IMR-90 (cell line): ENCODE measurements around the gene INPP5A. TPM values are rescaled to one million over a fixed set of nuclear protein-coding genes. Genes with fewer than 3 reads are reported as not detected.

Experiments
- ATAC-seq: fragments of 200-7000 bp; cut with Tn5 transposase; 2 replicates; pipeline ENCODE4 v1.9.1; 2020; ENCODE audit warnings: low read depth, mild to moderate bottlenecking, moderate library complexity
- BruUV-seq: library from RNA; stranded (reverse); fragments of 400-500 nt; replicated peaks from 2 replicates; lab custom pipeline; 2021; lab: Mats Ljungman, UMichigan
- CTCF ChIA-PET: fragments of 300-600 bp; formaldehyde crosslinking; extraction: SDS; loops from one replicate; lab custom pipeline; 2021; ENCODE audit warnings: antibody characterized with exemption; lab: Yijun Ruan, JAX
- POLR2A ChIA-PET: fragments of 300-600 bp; sonication (Branson Sonifier 250); formaldehyde crosslinking; loops from one replicate; lab custom pipeline; 2022; ENCODE audit warnings: antibody characterized with exemption; ENCODE audit not compliant: unreplicated experiment; lab: Charles Lee
- DNase-seq: peaks from one replicate; pipeline ENCODE4 v3.0.0; 2013
- H2AFZ ChIP-seq: replicated peaks from 2 replicates; pipeline ENCODE3; 2013; ENCODE audit warnings: low read length, mild to moderate bottlenecking; ENCODE audit not compliant: poor library complexity
- H2AK5ac ChIP-seq: 2 replicates; pipeline ENCODE4 v1.6.1; 2013; ENCODE audit warnings: low read depth, low read length, inconsistent platforms
- H2AK9ac ChIP-seq: replicated peaks from 2 replicates; pipeline ENCODE3; 2013; ENCODE audit warnings: mild to moderate bottlenecking, low read depth, low read length, moderate library complexity; ENCODE audit not compliant: poor library complexity
- H2BK120ac ChIP-seq: 2 replicates; pipeline ENCODE4 v1.6.1; 2013; ENCODE audit warnings: low read depth, low read length, inconsistent platforms
- H2BK15ac ChIP-seq: 3 replicates; pipeline ENCODE4 v1.6.1; 2013; ENCODE audit warnings: low read depth, low read length, inconsistent platforms
- H2BK20ac ChIP-seq: 2 replicates; pipeline ENCODE4 v1.6.1; 2013; ENCODE audit warnings: low read depth, mild to moderate bottlenecking, inconsistent platforms, low read length, moderate library complexity
- H2BK5ac ChIP-seq: 2 replicates; pipeline ENCODE4 v1.6.1; 2013; ENCODE audit warnings: mild to moderate bottlenecking, low read depth, low read length, inconsistent platforms; ENCODE audit not compliant: poor library complexity, severe bottlenecking
- H3K14ac ChIP-seq: replicated peaks from 2 replicates; pipeline ENCODE4 v1.6.1; 2013; ENCODE audit warnings: low read depth, low read length, inconsistent platforms
- H3K18ac ChIP-seq: 2 replicates; pipeline ENCODE4 v1.6.1; 2013; ENCODE audit warnings: low read depth, low read length, control low read depth
- H3K23ac ChIP-seq: 2 replicates; pipeline ENCODE4 v1.6.1; 2013; ENCODE audit warnings: low read depth, low read length, inconsistent platforms
- H3K27ac ChIP-seq: 2 replicates; pipeline ENCODE4 v1.5.1; 2013; ENCODE audit warnings: mild to moderate bottlenecking, control low read depth, low read length; ENCODE audit not compliant: insufficient read depth
- H3K27me3 ChIP-seq: 2 replicates; pipeline ENCODE4 v1.6.1; 2013; ENCODE audit warnings: low read length; ENCODE audit not compliant: control insufficient read depth, insufficient read depth
- H3K36me3 ChIP-seq: 2 replicates; pipeline ENCODE4 v1.6.1; 2013; ENCODE audit warnings: low read length, mixed read lengths; ENCODE audit not compliant: control insufficient read depth, insufficient read depth
- H3K4ac ChIP-seq: 2 replicates; pipeline ENCODE4 v1.6.1; 2013; ENCODE audit warnings: low read depth, low read length, inconsistent platforms
- H3K4me1 ChIP-seq: 2 replicates; pipeline ENCODE4 v1.6.1; 2013; ENCODE audit warnings: low read length, mixed read lengths; ENCODE audit not compliant: control insufficient read depth, insufficient read depth
- H3K4me2 ChIP-seq: 2 replicates; pipeline ENCODE4 v1.6.1; 2013; ENCODE audit warnings: low read depth, mild to moderate bottlenecking, control low read depth, low read length, moderate library complexity
- H3K4me3 ChIP-seq: 2 replicates; pipeline ENCODE4 v1.5.1; 2013; ENCODE audit warnings: low read depth, mild to moderate bottlenecking, control low read depth, low read length, moderate library complexity; ENCODE audit not compliant: insufficient read depth
- H3K56ac ChIP-seq: 2 replicates; pipeline ENCODE4 v1.6.1; 2013; ENCODE audit warnings: low read length, inconsistent platforms; ENCODE audit not compliant: insufficient read depth; ENCODE audit errors: extremely low read depth
- H3K79me1 ChIP-seq, 2 experiments: 2 replicates each; pipeline ENCODE4 v1.6.1; 2013; ENCODE audit warnings: low read length in 2 of 2, inconsistent platforms in 1 of 2, low read depth in 1 of 2
- H3K9ac ChIP-seq: 2 replicates; pipeline ENCODE4 v1.6.1; 2013; ENCODE audit warnings: low read depth, low read length, control low read depth
- H3K9me1 ChIP-seq: 2 replicates; pipeline ENCODE4 v1.6.1; 2013; ENCODE audit warnings: low read length, inconsistent platforms; ENCODE audit not compliant: insufficient read depth
- H3K9me3 ChIP-seq: 2 replicates; pipeline ENCODE4 v1.6.1; 2013; ENCODE audit warnings: low read length; ENCODE audit not compliant: control insufficient read depth, insufficient read depth
- H4K20me1 ChIP-seq: 2 replicates; pipeline ENCODE4 v1.6.1; 2013; ENCODE audit warnings: low read length, inconsistent platforms; ENCODE audit not compliant: insufficient read depth
- H4K5ac ChIP-seq: 2 replicates; pipeline ENCODE4 v1.6.1; 2013; ENCODE audit warnings: mild to moderate bottlenecking, low read depth, low read length, control low read depth
- H4K8ac ChIP-seq, 2 experiments: 2 replicates each; pipeline ENCODE4 v1.6.1; 2013; ENCODE audit warnings: low read depth in 2 of 2, low read length in 2 of 2, control low read depth in 1 of 2, inconsistent platforms in 1 of 2
- H4K91ac ChIP-seq: 2 replicates; pipeline ENCODE4 v1.6.1; 2013; ENCODE audit warnings: low read depth, low read length, inconsistent platforms; ENCODE audit not compliant: insufficient read depth
- BHLHE40 ChIP-seq: fragments of 150-350 bp; IDR thresholded peaks from 2 replicates; pipeline ENCODE4 v1.6.1; 2016; ENCODE audit warnings: mild to moderate bottlenecking, low read depth, low read length
- FOS ChIP-seq: fragments of 150-350 bp; IDR thresholded peaks from 2 replicates; pipeline ENCODE4 v1.6.1; 2016; ENCODE audit warnings: low read depth, low read length
- RAD21 ChIP-seq: IDR thresholded peaks from 2 replicates; pipeline ENCODE4 v1.6.1; 2012; ENCODE audit warnings: low read length, improper control_type of control experiment
- WGBS, 2 experiments: methylation state at CpG; one replicate each; pipeline versions ENCODE4 v1.1.5 to v1.1.7; 2013; ENCODE audit warnings: missing lambda C conversion rate in 2 of 2; ENCODE audit not compliant: insufficient read length in 1 of 2; ENCODE audit errors: extremely low coverage in 2 of 2; 5-methylcytosine and 5-hydroxymethylcytosine counted together
- dilution Hi-C: fragments of 300-500 bp; cut with HindIII; formaldehyde crosslinking; loops from one replicate; pipeline ENCODE4 v1.14.3; 2018; ENCODE audit warnings: low sequenced_read_pairs; ENCODE audit not compliant: unreplicated experiment
- in situ Hi-C: fragments of 300-500 bp; cut with MboI; formaldehyde crosslinking; loops from 3 replicates; pipeline ENCODE4 v1.14.3; 2019; ENCODE audit warnings: low sequenced_read_pairs, inconsistent platforms, mixed read lengths
- intact Hi-C: fragments of 100-400 bp; cut with micrococcal nuclease; formaldehyde crosslinking; loops from 2 replicates; pipeline ENCODE4 v1.10.0; 2022
- polyA plus RNA-seq, 3 experiments: library from polyadenylated mRNA; depleted of rRNA; stranded (reverse); fragments of >200 nt; gene quantifications; 2 replicates each; pipeline ENCODE4 v1.2.3, GENCODE V29; 2012; ENCODE audit warnings: low replicate concordance in 1 of 3
- total RNA-seq: library from RNA; depleted of rRNA; stranded (reverse); fragments of >200 nt; gene quantifications from 2 replicates; pipeline ENCODE4 v1.2.3, GENCODE V29; 2012

INPP5A gene
- total and polyA plus RNA-seq, 2 of the 4 experiments (the other 2 are of a cell fraction): 21.4 to 36.7 TPM

- H3K9ac ChIP-seq: no peak overlapping the region
- H4K5ac ChIP-seq: no peak overlapping the region
- peak overlapping the region; percentile 78 for H2BK5ac ChIP-seq
- in situ Hi-C loops: loop anchor here (25.0 kb wide), 2 partner anchors 470 to 595 kb away; no protein-coding TSS in a partner anchor
- no peak overlapping the region for H2AFZ ChIP-seq
- H3K9me1 ChIP-seq: peaks cover 15% of the 10 kb centered on the region; the same call in 1 of the 2 replicates
- H4K20me1 ChIP-seq: no peaks in the 10 kb centered on the region
- POLR2A ChIA-PET: interaction anchor here (0.6 kb wide), 1 partner anchor 199 kb away, joined by 4 read pairs; no protein-coding TSS in a partner anchor
- H3K18ac ChIP-seq: peak overlapping the region; percentile 29
- peak overlapping the region; percentile 54 for H3K27ac ChIP-seq
- peak overlapping the region; percentile 24; the same call in 1 of the 3 replicates for H2BK15ac ChIP-seq
- no peaks in the 10 kb centered on the region for H3K36me3 ChIP-seq
- H3K9me3 ChIP-seq: no peaks in the 10 kb centered on the region
- peak overlapping the region; percentile 90 for H4K91ac ChIP-seq
- BruUV-seq: no TSS peak
- peak overlapping the region; percentile 55; the same call in 1 of the 2 replicates for H2AK5ac ChIP-seq
- H3K4me3 ChIP-seq: no peak overlapping the region
- H3K4ac ChIP-seq: peak overlapping the region; percentile 59
- H2AK9ac ChIP-seq: no peak overlapping the region
- TF ChIP-seq BHLHE40 (no peak), RAD21 (no peak), FOS (peak; percentile 66)
- peaks cover 19% of the 10 kb centered on the region for H3K4me1 ChIP-seq
- intact Hi-C loops: no loop called here
- peak; percentile 58 for ATAC-seq
- no CpG with 5 or more reads among the region's 20 CpGs for WGBS, 2 experiments
- H3K27me3 ChIP-seq: no peaks in the 10 kb centered on the region
- peak overlapping the region; percentile 83 for H3K14ac ChIP-seq
- H3K56ac ChIP-seq: no peak overlapping the region
- dilution Hi-C loops: no loop called here
- peaks cover 22 to 41% of the 10 kb centered on the region in 2 experiments for H3K79me1 ChIP-seq
- 0 out of 2 replicates have a peak overlapping the region, but pooled peaks have one; percentile 46 for H3K23ac ChIP-seq
- H3K4me2 ChIP-seq: peak overlapping the region; percentile 41
- CTCF ChIA-PET: interaction anchor here (1.4 kb wide), 1 partner anchor 13 kb away, joined by 4 read pairs; no protein-coding TSS in a partner anchor
- peak overlapping the region; percentile 30 to 86 for H4K8ac ChIP-seq
- peak; percentile 86 for DNase-seq
- H2BK20ac ChIP-seq: peak overlapping the region; percentile 34; the same call in 1 of the 2 replicates
- H2BK120ac ChIP-seq: peak overlapping the region; percentile 84
These were observed 129.9 kb downstream of the INPP5A start for GRCh38 chr10:132667342-132668047.
